ENCODE results near the gene CEP112. TPM values are rescaled to one million over a fixed set of nuclear protein-coding genes. Genes with fewer than 3 reads are reported as not detected.

CEP112 gene
- total and polyA plus RNA-seq, 2 of the 8 experiments (the other 6 are each of a cell fraction or from before 2014, with no cell fraction given) = 0.62 to 3.1 TPM

DNA sequence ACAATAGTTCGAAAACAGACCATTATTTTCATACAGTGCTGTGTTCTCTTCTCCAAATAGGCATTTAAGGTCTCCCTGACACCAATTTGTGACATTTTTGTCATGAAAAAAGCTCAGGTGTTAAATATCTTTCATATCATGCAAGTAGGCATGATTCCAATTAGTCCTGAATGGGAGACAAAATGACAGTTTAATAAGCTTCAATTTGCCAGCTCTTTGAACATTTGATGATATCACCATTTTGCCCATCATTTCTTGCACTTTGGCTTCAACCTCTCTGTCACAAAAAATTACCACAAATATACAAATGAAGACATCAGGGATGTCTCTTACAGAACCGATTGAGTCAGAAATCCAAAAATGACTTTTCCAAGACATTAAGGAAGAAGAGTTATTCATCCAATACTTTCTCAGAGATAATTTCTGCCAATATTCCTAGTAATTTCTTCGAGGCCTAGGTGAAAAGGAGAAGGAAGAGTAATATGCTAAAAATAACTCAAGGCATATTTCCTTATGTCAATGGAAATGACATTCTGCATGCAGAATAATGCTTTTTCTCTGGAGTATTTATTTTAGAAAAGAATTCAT lies 298.1 kb downstream of the CEP112 start:
- Histone ChIP-seq H3K27ac (ENCODE audit: low read depth, low read length) (no peak overlapping the region), H3K18ac (ENCODE audit: extremely low read depth, low read length) (no peak overlapping the region), H3K79me2 (ENCODE audit: control insufficient read depth in 1 of 2, insufficient read depth in 2 of 2, low read length in 2 of 2) (no peaks in the 10 kb centered on the region), H3K9me3 (ENCODE audit: insufficient read depth in 2 of 2, low read depth in 1 of 2, low read length in 1 of 2) (no peaks in the 10 kb centered on the region), H3K56ac (replicated peaks; ENCODE audit: insufficient read length, low read depth, low read length) (no peak overlapping the region), H4K20me1 (replicated peaks in 1 of 2; ENCODE audit: control insufficient read depth in 1 of 2, insufficient read depth in 2 of 2, low read length in 2 of 2) (no peaks in the 10 kb centered on the region), H2BK120ac (replicated peaks; ENCODE audit: low read depth, low read length) (no peak overlapping the region), H4K91ac (replicated peaks; ENCODE audit: insufficient read length, low read length) (no peak overlapping the region), H2BK5ac (ENCODE audit: low read depth, low read length) (no peak overlapping the region), H3K9ac (replicated peaks in 1 of 4; ENCODE audit: extremely low read depth in 1 of 4, low read depth in 3 of 4, low read length in 3 of 4) (no peak overlapping the region), H2AFZ (ENCODE audit: low read length) (no peak overlapping the region), H3K4me1 (replicated peaks in 1 of 4; ENCODE audit: control insufficient read depth in 3 of 4, insufficient read depth in 4 of 4, low read length in 3 of 4) (0 out of 7 replicates have a peak, but pooled peaks cover 0 to 2% (median 0%) of the 10 kb centered on the region in 4 experiments), H3K36me3 (ENCODE audit: control insufficient read depth in 2 of 4, insufficient read depth in 4 of 4, low read length in 3 of 4) (no peaks in the 10 kb centered on the region), H3K23ac (ENCODE audit: insufficient read length) (no peak overlapping the region), H3K14ac (ENCODE audit: insufficient read length) (no peak overlapping the region), H3K4ac (replicated peaks; ENCODE audit: insufficient read length, low read depth, low read length) (no peak overlapping the region), H2BK20ac (ENCODE audit: low read length) (no peak overlapping the region), H3K27me3 (replicated peaks in 1 of 4; ENCODE audit: control insufficient read depth in 3 of 4, extremely low read depth in 1 of 4, insufficient read depth in 3 of 4, low read length in 3 of 4) (no peaks in the 10 kb centered on the region), H2AK5ac (ENCODE audit: low read depth, low read length) (no peak overlapping the region), H3K4me2 (ENCODE audit: insufficient read depth in 1 of 2, low read depth in 2 of 2, low read length in 2 of 2) (no peak overlapping the region), H2BK12ac (ENCODE audit: low read depth, low read length) (no peak overlapping the region), H4K5ac (ENCODE audit: insufficient read length, low read depth, low read length) (no peak overlapping the region), H3K23me2 (ENCODE audit: low read depth, low read length) (no peaks in the 10 kb centered on the region), H4K8ac (ENCODE audit: extremely low read depth, insufficient read depth, low read length) (no peak overlapping the region), H2BK15ac (ENCODE audit: low read length) (no peak overlapping the region), H3K79me1 (ENCODE audit: low read depth, low read length) (no peaks in the 10 kb centered on the region), H3K4me3 (ENCODE audit: extremely low read depth in 1 of 4, insufficient read depth in 2 of 4, low read depth in 3 of 4, low read length in 4 of 4) (no peak overlapping the region)
- POLR2A ChIA-PET (ENCODE audit: partially characterized antibody) = no interaction called here
- FAIRE-seq = no peak
- no peak for DNase-seq (ENCODE audit: low read depth in 1 of 2, low spot score in 2 of 2)
- CTCF ChIA-PET (ENCODE audit: partially characterized antibody) = no interaction called here
- 95% methylated on average over 3 of the region's 3 CpGs; no CpG with 5 or more reads in 1 of the 2 experiments for WGBS, 2 experiments (ENCODE audit: extremely low coverage in 1 of 2, insufficient coverage in 1 of 2, insufficient read length in 1 of 2, insufficient replicate concordance in 2 of 2, low coverage in 1 of 2, low lambda C conversion rate in 2 of 2, missing lambda C conversion rate in 1 of 2)
- no peak for TF ChIP-seq TEAD4 (IDR thresholded peaks at IDR 0.05; ENCODE audit: low read depth, low read length)
- no peak for TF ChIP-seq CREB1 (IDR thresholded peaks at IDR 0.05)
- TF ChIP-seq, protein P1, sequence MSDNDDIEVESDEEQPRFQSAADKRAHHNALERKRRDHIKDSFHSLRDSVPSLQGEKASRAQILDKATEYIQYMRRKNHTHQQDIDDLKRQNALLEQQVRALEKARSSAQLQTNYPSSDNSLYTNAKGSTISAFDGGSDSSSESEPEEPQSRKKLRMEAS (IDR thresholded peaks at IDR 0.05) = no peak
- no peak for TF ChIP-seq ATF2 (IDR thresholded peaks at IDR 0.05; ENCODE audit: low read length)
- TF ChIP-seq RFX5 (IDR thresholded peaks at IDR 0.05; ENCODE audit: borderline replicate concordance, low read depth, low read length) = no peak
- no peak for TF ChIP-seq SP2 (IDR thresholded peaks at IDR 0.05; ENCODE audit: low read length)
- no peak for TF ChIP-seq EZH2 (IDR thresholded peaks at IDR 0.05; ENCODE audit: low read depth, low read length, severe bottlenecking)
- TF ChIP-seq RAD21 (IDR thresholded peaks at IDR 0.05 in 1 of 2, conservative IDR thresholded peaks at IDR 0.05 in 1 of 2; ENCODE audit: low read depth in 2 of 2, low read length in 2 of 2) = no peak
- TF ChIP-seq ZNF274 (IDR thresholded peaks at IDR 0.05; ENCODE audit: borderline replicate concordance, extremely low read depth, low read length) = no peak
- no peak for TF ChIP-seq GTF2F1 (IDR thresholded peaks at IDR 0.05; ENCODE audit: borderline replicate concordance, low read depth, low read length)
- TF ChIP-seq CHD1 (IDR thresholded peaks at IDR 0.05; ENCODE audit: low read depth, low read length) = no peak
- no peak for TF ChIP-seq YY1 (IDR thresholded peaks at IDR 0.05; ENCODE audit: low read depth, low read length)

All from H1 (cell line).